Inferior parietal cortex (tissue), 1 donor: ENCODE data around the gene SYT1.
"Not testable (repeated sequence)": the region's sequence is repeated elsewhere in the genome, so short reads cannot be mapped to it uniquely, and the experiment has no call there.

Experiments
- DNase-seq: peaks from one replicate; pipeline ENCODE4 v3.0.0-alpha.2; 2016; ENCODE audit errors: extremely low spot score

The SYT1 gene

DNA sequence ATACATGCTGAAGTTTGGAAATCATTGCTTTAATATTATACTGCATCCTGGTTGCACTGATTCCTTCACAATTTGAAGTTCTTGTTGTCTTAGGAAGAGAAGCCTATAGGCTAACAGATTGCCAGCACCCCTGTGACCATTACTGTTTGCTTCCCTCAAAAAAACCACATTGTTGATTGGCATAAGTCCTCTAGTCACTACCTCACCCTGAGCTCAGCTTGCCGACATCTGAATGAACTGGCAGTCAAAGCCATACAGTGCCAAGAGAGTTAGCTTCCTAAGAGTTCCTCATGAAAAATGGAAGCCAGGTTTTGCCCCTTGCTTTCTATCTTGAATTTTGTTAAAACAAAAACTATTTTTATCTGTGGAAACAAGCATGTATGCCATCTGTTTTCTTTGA, 276.1 kb downstream of the SYT1 start:
- no peak for DNase-seq

DNA sequence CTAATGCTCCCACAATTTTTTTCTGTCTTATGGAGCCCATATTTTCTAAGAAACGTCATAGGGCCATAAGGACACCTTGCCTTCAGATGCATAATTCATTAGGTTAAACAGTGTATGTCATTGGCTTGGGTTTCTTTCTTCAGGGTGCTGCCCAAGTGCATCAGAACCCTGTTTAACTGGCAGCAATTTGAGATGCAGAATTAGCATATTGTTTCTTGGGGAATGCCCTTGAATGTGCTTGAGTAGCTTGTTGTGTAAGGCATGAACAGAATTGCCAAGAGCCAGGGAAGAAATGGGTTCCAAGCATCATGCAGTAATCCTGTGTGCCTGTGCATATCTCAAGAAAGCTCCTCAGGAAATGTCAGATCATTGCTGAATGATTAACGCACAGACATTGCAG, 277.2 kb downstream of the SYT1 start:
- no peak for DNase-seq

- DNase-seq = no peak
Measured at GRCh38 chr12:79143803-79144202, 279.2 kb downstream of the SYT1 start.

DNA sequence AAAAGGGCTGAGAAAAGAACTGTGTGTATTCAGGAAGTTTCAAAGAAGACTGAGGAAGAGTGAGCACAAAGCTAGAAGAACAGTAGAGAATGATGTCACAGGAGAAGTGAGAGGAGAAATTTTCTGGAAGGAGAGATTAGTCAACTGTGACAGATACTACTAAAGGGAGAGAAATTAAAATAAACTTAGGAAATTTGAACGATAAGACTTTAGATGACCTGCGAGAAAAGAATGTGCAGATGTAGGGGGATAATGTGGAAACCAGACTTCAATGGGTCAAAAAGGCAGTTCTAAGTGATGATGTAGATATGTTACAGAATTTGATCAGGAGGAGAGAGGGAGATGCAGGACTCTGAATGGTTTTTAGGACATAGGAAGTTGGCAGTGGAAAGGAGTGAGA, 287.4 kb downstream of the SYT1 start:
- no peak for DNase-seq

DNA sequence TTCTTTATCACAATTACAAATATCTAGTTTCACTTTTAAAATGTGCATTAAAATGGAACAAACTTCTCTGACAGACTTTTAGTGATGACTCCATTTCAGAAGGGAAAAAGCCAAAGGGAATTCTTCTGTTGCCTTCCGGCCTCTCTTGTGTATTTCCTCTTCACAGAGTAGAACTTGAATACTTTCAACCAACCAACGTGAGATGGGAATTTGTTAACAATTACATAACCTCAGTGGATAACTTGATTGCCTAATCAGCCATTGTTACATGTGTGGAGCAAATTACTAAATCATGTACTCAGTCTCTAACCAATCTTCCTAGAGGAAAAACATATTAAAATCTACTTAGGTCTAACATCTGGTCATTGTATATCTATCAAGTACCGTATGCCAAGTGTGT, 291.1 kb downstream of the SYT1 start:
- DNase-seq = no peak

DNA sequence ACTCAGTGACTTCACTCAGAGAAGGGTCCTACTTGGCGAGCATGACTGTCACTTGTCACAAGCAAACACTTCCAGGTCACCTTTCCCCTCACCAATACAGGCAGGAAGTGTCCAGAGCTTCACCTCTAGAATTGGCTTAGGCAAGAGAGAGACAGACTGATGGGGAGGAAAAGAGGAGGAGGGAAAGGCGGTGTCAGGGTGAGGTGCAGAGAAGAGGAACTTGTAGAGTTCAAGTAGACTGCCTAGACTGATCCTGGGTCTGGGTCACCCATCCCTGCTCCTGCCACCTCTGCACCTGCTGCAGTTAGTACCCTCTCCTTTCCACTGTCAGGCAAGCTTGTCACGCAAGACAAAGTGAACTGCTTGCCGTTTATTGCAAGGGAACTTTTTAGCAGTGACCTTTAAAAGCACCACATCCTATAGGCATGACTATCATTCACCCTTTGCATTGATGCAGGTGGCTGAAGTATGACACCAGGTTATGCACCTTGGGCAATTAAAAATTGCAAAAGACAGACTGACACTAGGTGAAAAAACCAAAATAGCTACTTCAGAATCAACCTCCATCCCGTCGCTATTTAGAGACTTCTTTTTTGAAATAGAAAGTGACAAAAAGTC, 292.4 kb downstream of the SYT1 start:
- no peak for DNase-seq

DNA sequence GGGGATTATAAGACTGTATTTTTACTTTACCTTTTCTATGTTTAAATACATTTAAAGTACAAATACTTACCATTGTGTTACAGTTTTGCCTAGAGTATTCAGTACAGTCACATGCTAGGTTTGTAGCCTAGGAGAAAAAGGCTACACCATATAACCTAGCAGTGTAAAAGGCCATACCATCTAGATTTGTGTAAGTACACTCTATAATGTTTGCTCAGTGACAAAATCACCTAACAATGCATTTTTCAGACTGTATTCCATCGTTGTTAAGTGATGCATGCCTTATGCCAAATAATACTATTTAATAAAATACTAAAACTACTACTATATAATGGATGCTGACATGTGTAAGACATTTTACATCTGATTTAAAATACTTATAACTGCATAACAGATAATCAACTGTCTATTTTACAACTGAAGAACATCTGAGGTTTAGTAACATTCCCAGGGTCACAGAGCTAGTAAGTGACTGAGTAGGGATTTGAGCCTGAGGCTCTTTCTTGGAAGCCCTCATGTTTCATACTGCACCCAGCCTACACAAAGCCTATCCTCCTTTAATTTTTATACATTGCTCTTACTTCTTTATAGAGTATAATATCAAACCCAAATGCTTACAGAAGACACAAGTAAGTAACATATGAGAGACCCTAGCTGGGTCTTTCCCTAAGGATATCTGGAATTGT, 296.8 kb downstream of the SYT1 start:
- DNase-seq = no peak

GRCh38 chr12:79162147-79162772, 297.7 kb downstream of the SYT1 start:
- no peak for DNase-seq

- no peak for DNase-seq
Measured at GRCh38 chr12:79162948-79163347, 298.4 kb downstream of the SYT1 start.

- no peak for DNase-seq
Measured at GRCh38 chr12:79164890-79165289, 300.3 kb downstream of the SYT1 start.

GRCh38 chr12:79168687-79169086, 304.1 kb downstream of the SYT1 start:
- no peak for DNase-seq

DNA sequence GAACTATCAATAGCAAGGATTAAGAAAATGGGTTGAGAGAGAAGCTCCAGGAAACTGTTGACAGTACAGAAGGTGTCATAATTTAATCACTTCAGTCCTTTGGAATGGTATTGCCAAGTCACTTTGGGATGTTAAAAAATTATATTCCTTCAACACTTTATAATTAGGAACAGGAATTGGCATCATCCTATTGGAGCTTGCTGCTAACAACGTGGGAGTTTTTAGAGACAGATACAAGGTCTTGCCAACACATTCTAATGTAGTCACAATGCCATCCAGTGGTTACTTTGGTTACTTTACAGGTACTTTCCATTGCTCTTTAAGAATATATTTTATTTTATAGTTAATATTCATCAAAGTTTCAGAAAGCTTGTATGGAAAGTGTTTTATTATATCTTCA, 310.1 kb downstream of the SYT1 start:
- DNase-seq = no peak

- DNase-seq = no peak
Measured at GRCh38 chr12:79183003-79183402, 318.4 kb downstream of the SYT1 start.

DNA sequence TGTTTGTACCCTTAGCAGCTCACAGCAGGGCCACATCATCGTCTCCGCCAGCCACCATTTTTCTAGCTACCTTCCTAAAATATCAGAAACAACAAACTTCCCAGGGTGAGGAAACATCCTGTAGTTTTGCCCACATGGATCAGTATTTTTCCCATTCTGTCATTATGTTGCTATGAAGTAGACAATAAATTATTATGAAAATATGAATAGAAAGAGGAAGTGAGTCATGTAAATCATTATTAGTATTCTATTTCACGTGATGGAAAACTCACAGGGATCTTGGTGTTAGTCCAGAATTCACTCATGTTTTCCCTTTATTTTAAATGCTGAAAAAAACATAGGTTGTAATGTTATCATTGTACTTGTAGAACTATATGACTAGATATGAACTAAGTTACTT, 319.4 kb downstream of the SYT1 start:
- DNase-seq = no peak

DNA sequence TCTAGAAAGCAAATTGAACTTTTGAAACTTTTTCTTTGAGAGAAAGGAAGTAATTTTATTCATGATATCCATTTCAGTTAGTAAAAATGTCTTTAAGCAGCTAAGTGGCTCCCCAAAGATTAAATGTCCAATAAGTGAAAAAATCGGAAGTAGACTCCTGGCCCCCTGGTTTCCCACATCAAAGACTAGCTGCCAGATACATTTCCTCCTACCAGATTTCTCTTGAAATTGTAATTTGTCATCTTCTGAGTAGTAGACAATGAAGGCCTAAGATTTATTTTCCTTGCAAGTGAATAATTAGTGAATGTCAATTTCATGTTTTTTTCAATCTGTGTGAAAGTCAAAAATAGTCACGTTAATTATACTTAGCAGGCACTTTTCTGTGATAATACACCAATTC, 321.9 kb downstream of the SYT1 start:
- no peak for DNase-seq

DNA sequence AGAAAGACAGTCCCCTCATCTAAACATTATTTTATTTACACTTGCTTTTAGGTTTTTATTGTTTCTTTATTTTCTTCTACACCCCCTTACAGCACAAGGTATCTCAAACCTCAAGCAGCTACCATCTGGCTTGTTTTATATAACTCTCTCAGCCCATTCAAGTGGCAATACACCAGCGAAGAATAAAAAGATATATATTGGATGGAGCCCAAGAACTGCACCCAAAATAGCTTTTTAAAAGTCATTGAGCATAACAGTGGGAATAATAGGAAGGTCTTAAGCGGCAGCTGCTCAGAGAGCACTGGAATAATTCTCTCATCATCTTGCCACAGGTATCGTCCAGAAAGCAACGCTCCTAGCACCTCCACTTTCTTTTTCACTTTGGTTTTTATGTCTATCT, 322.5 kb downstream of the SYT1 start:
- no peak for DNase-seq

DNA sequence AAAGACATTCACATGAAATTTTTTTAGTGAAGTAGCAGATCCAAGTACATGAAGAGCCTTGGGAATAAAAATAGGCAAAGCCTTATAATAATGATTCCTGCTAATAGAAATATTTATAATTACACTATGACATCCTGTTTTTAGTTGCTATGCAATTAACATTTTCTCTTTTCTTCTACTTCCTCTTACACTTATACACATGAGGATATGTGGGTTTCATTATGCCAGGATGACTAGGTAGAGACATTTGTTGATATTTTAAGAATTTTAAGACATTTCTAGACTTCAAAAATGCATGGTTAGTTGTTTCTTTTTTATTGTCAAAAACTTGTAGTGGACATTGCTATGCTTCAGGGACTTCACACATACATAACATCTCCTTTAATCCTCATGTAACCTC, 326.8 kb downstream of the SYT1 start:
- no peak for DNase-seq

- DNase-seq = no peak
Measured at GRCh38 chr12:79194595-79194994, 330.0 kb downstream of the SYT1 start.

DNA sequence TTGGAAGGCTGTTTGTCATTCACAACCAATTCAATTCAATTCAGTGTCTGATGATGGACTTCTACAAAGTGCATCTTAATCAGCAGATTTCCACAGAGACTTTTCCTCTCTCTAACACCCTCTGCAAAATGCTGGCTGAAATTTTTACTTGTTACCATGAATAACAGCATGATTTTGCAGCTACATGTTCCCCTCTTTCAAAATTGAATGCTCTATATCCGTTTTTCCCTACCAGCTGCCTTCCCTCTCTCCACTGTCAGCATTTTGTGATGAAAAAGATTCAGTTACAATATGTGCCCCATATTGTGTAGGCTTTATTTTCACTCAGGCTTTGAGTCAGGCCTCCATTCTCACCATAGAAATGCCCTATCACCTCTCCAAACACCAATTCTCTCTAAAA, 334.6 kb downstream of the SYT1 start:
- peak; percentile 34 for DNase-seq

DNA sequence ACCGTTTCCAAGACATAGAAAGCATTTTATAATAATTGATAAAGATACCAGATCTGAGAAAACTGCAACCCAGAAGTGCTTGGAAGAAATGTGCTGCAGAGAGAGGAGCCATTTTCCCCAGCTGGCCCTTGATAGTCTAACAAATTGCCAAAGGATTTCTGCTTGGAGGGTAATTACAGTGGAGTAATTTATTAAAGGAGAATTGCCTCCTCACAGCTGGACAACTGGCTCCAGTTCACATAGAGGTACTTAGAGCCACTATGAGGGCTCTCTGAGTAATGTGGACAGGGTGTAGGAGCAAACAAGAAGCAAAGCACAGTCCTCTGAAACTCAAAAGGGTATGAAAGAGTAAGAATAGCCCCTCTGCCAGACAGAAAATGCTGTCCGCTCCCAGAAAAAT, 335.6 kb downstream of the SYT1 start:
- no peak for DNase-seq

- no peak for DNase-seq
Measured at GRCh38 chr12:79203058-79203647, 338.6 kb downstream of the SYT1 start.

GRCh38 chr12:79206871-79207270, 342.3 kb downstream of the SYT1 start:
- DNase-seq = no peak

DNA sequence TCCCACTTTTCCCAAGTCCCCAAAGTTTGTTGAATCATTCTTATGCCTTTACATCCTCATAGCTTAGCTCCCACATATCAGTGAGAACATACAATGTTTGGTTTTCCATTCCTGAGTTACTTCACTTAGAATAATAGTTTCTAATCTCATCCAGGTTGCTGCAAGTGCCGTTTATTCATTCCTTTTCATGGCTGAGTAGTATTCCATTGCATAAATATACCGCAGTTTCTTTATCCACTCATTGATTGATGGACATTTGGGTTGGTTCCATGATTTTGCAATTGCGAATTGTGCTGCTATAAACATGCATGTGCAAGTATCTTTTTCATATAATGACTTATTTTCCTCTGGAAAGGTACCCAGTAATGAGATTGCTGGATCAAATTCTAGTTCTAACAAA, 345.8 kb downstream of the SYT1 start:
- DNase-seq = not testable (repeated sequence)
